ENCODE measurements around the gene SLC24A1.

DNA sequence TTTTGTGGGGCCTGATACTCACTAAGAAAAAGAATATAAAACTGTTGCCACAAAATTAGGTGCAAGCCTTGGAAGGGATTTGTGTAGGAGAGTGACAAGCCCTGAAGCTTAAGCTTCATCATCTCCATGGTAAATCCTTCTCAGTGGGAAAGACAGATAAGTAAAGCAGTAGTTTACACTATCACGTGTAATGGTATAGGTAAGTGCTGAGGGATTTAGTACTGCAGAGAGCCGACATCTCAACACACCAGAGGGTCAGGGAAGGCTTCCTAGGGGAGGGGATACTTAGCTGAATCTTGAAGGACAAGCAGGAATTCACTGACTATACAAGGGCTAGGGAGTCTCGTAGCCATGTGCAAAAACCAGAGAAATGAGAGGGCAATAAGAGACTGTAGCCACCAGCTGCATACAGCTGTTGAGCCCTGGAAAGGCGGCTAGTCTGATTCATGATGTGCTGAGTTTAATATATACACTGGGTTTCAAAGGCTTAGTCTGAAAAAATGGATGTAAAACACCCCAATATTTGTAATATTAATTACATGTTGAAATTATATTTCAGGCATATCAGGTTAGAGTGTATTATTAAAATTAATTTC is 11.1 kb downstream of the SLC24A1 start:
- TF ChIP-seq CTCF (IDR thresholded peaks at IDR 0.05) (no peak), POLR2A (IDR thresholded peaks at IDR 0.05) (no peak)
